ENCODE measurements around the gene KCNMB2. TPM values are rescaled to one million over a fixed set of nuclear protein-coding genes. Genes with fewer than 3 reads are reported as not detected.

KCNMB2 gene
- total RNA-seq, 1 experiment from 2014 or later = not detected

- Mint-ChIP-seq H3K27ac (ENCODE audit: unreplicated experiment) (no peak overlapping the region), H3K27me3 (ENCODE audit: insufficient read depth, unreplicated experiment) (no peaks in the 10 kb centered on the region), H3K36me3 (ENCODE audit: insufficient read depth, unreplicated experiment) (no peaks in the 10 kb centered on the region), H3K4me3 (ENCODE audit: unreplicated experiment) (no peak overlapping the region), H3K9me3 (ENCODE audit: unreplicated experiment) (peaks cover 38% of the 10 kb centered on the region), H3K4me1 (ENCODE audit: low read depth, unreplicated experiment) (no peaks in the 10 kb centered on the region)
- no peak for DNase-seq
- no TSS peak for BruUV-seq (replicated peaks)
- no peaks in the 10 kb centered on the region for H3K27me3 ChIP-seq (replicated peaks; ENCODE audit: control insufficient read depth, insufficient read depth, low read length)
- H3K36me3 ChIP-seq (ENCODE audit: control insufficient read depth, insufficient read depth, low read length) = no peaks in the 10 kb centered on the region
- H3K9me3 ChIP-seq = peaks cover 14% of the 10 kb centered on the region
- CTCF ChIA-PET = no interaction called here
- intact Hi-C loops (cut with micrococcal nuclease; ENCODE audit: unreplicated experiment) = no loop called here
- no peak overlapping the region for H3K4me3 ChIP-seq (ENCODE audit: low read depth, low read length)
- 0 out of 2 replicates have a peak, but pooled peaks cover 4% of the 10 kb centered on the region for H3K4me1 ChIP-seq
- no peak for TF ChIP-seq CTCF (IDR thresholded peaks at IDR 0.05; ENCODE audit: insufficient read depth in 1 of 2, low read depth in 1 of 2, low read length in 1 of 2, severe bottlenecking in 1 of 2, unreplicated experiment in 1 of 2)
- POLR2A ChIA-PET = no interaction called here
Observed at GRCh38 chr3:178699810-178700209, 163.6 kb downstream of the KCNMB2 start.

GRCh38 chr3:178703268-178703975 is 167.2 kb downstream of the KCNMB2 start:
- ChIA-PET CTCF (no interaction called here), POLR2A (no interaction called here)
- H3K27me3 Mint-ChIP-seq (ENCODE audit: insufficient read depth, unreplicated experiment) = no peaks in the 10 kb centered on the region
- no peak overlapping the region for H3K4me3 Mint-ChIP-seq (ENCODE audit: unreplicated experiment)
- Histone ChIP-seq H3K9me3 (no peaks in the 10 kb centered on the region), H3K4me1 (0 out of 2 replicates have a peak, but pooled peaks cover 4% of the 10 kb centered on the region), H3K4me3 (ENCODE audit: low read depth, low read length) (no peak overlapping the region), H3K36me3 (ENCODE audit: control insufficient read depth, insufficient read depth, low read length) (no peaks in the 10 kb centered on the region), H3K27me3 (replicated peaks; ENCODE audit: control insufficient read depth, insufficient read depth, low read length) (no peaks in the 10 kb centered on the region)
- intact Hi-C loops (cut with micrococcal nuclease; ENCODE audit: unreplicated experiment) = no loop called here
- no peak overlapping the region for H3K27ac Mint-ChIP-seq (ENCODE audit: unreplicated experiment)
- H3K36me3 Mint-ChIP-seq (ENCODE audit: insufficient read depth, unreplicated experiment) = no peaks in the 10 kb centered on the region
- no peak for TF ChIP-seq CTCF (IDR thresholded peaks at IDR 0.05; ENCODE audit: insufficient read depth in 1 of 2, low read depth in 1 of 2, low read length in 1 of 2, severe bottlenecking in 1 of 2, unreplicated experiment in 1 of 2)
- H3K4me1 Mint-ChIP-seq (ENCODE audit: low read depth, unreplicated experiment) = no peaks in the 10 kb centered on the region
- H3K9me3 Mint-ChIP-seq (ENCODE audit: unreplicated experiment) = peaks cover 2% of the 10 kb centered on the region
- no TSS peak for BruUV-seq (replicated peaks)
- no peak for DNase-seq

- H3K4me3 ChIP-seq (ENCODE audit: low read depth, low read length) = no peak overlapping the region
- no peak overlapping the region for H3K4me3 Mint-ChIP-seq (ENCODE audit: unreplicated experiment)
- ChIA-PET POLR2A (interaction anchor here (0.7 kb wide), 1 partner anchor 189 kb away, joined by 3 read pairs; no protein-coding TSS in a partner anchor), CTCF (interaction anchor here (0.6 kb wide), 1 partner anchor 25 kb away, joined by 3 read pairs; no protein-coding TSS in a partner anchor)
- no peaks in the 10 kb centered on the region for H3K27me3 Mint-ChIP-seq (ENCODE audit: insufficient read depth, unreplicated experiment)
- TF ChIP-seq CTCF (IDR thresholded peaks at IDR 0.05; ENCODE audit: insufficient read depth in 1 of 2, low read depth in 1 of 2, low read length in 1 of 2, severe bottlenecking in 1 of 2, unreplicated experiment in 1 of 2) = no peak
- no peaks in the 10 kb centered on the region for H3K9me3 ChIP-seq
- no peaks in the 10 kb centered on the region for H3K4me1 Mint-ChIP-seq (ENCODE audit: low read depth, unreplicated experiment)
- H3K4me1 ChIP-seq = 0 out of 2 replicates have a peak, but pooled peaks cover 4% of the 10 kb centered on the region
- no peak for DNase-seq
- H3K36me3 Mint-ChIP-seq (ENCODE audit: insufficient read depth, unreplicated experiment) = no peaks in the 10 kb centered on the region
- H3K36me3 ChIP-seq (ENCODE audit: control insufficient read depth, insufficient read depth, low read length) = no peaks in the 10 kb centered on the region
- no TSS peak for BruUV-seq (replicated peaks)
- no peak overlapping the region for H3K27ac Mint-ChIP-seq (ENCODE audit: unreplicated experiment)
- H3K27me3 ChIP-seq (replicated peaks; ENCODE audit: control insufficient read depth, insufficient read depth, low read length) = no peaks in the 10 kb centered on the region
- no peaks in the 10 kb centered on the region for H3K9me3 Mint-ChIP-seq (ENCODE audit: unreplicated experiment)
- intact Hi-C loops (cut with micrococcal nuclease; ENCODE audit: unreplicated experiment) = no loop called here
Observed at GRCh38 chr3:178705925-178706324, 169.7 kb downstream of the KCNMB2 start.

All from Caco-2 (cell line).